ENCODE measurements around the gene TIMP3.

The TIMP3 gene

DNA sequence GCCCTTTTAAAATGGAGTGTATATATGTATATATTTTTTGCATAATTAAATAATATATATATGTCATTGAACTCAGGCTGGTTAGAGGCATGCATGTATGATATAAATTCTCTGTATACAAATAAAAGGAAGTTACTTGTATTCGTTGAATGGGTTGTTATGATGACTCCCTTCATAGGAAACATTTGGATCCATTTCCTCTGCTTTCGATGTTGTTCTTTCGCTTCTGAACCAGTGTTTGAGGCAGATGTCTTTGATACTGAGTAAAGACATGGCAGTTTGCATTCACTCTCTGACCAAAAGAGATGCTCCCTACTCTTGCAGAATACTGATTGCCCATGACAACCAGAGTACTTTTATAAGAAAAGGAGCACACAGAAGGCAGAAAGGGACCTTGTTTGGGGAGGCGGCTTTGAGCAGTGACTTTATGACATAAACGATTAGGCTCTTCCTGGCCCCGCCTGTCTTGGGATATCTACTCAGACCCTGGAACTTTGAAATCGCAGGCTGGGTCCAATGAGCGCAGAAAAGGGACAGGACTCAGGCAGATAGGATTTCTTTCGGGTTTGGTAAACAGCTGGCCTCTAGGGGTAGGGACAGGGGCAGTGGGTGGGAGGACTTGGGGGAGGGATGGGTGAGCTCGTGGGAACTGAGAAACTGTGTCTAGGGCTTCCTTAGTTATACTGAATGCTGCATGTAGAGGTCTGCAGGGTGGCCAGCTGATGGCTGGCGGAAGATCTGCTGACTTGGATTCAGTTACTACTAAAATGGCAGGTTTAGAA is 23.2 kb downstream of the TIMP3 start:
- no peak overlapping the region for H3K27ac ChIP-seq
- CTCF ChIA-PET = no interaction called here
- TF ChIP-seq, protein P1, sequence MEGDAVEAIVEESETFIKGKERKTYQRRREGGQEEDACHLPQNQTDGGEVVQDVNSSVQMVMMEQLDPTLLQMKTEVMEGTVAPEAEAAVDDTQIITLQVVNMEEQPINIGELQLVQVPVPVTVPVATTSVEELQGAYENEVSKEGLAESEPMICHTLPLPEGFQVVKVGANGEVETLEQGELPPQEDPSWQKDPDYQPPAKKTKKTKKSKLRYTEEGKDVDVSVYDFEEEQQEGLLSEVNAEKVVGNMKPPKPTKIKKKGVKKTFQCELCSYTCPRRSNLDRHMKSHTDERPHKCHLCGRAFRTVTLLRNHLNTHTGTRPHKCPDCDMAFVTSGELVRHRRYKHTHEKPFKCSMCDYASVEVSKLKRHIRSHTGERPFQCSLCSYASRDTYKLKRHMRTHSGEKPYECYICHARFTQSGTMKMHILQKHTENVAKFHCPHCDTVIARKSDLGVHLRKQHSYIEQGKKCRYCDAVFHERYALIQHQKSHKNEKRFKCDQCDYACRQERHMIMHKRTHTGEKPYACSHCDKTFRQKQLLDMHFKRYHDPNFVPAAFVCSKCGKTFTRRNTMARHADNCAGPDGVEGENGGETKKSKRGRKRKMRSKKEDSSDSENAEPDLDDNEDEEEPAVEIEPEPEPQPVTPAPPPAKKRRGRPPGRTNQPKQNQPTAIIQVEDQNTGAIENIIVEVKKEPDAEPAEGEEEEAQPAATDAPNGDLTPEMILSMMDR (conservative IDR thresholded peaks at IDR 0.05; ENCODE audit: low read depth) = no peak
- POLR2A ChIA-PET (ENCODE audit: low non-redundant PET) = no interaction called here
- no peak for DNase-seq (ENCODE audit: low spot score)

DNA sequence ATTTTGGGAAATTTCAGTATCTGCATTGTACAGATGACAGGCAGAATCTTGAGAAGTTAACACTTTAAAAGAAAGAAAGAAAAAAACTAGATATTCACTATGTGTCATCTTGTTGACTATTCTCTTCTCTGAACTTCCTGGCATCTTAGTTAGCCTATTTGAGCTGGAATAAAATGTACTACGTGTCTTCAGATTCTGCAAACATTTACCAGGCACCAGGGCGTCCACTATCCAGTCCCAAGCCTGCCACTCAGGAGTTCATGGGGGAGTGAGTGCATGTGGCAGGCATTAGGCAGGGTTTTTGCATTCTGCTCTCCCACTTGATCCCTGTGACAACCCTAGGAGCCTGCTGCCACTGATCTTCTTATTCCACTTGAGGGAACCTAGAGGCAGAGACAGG is 25.0 kb downstream of the TIMP3 start:
- H3K27ac ChIP-seq = peak overlapping the region; percentile 71
- ChIA-PET CTCF (no interaction called here), POLR2A (ENCODE audit: low non-redundant PET) (interaction anchor here (0.6 kb wide), 1 partner anchor 62 kb away, joined by 3 read pairs; no protein-coding TSS in a partner anchor)
- DNase-seq (ENCODE audit: low spot score) = no peak
- TF ChIP-seq, protein P1 (conservative IDR thresholded peaks at IDR 0.05; ENCODE audit: low read depth) = no peak

GRCh38 chr22:32827049-32827602 is 25.6 kb downstream of the TIMP3 start:
- H3K27ac ChIP-seq = peak overlapping the region; percentile 71
- no peak for DNase-seq (ENCODE audit: low spot score)
- ChIA-PET POLR2A (ENCODE audit: low non-redundant PET) (interaction anchor here (0.6 kb wide), 1 partner anchor 62 kb away, joined by 3 read pairs; no protein-coding TSS in a partner anchor), CTCF (interaction anchor here (0.6 kb wide), 1 partner anchor 861 kb away, joined by 4 read pairs; no protein-coding TSS in a partner anchor)
- TF ChIP-seq, protein P1 (conservative IDR thresholded peaks at IDR 0.05; ENCODE audit: low read depth) = no peak

- no peak for DNase-seq (ENCODE audit: low spot score)
- ChIA-PET POLR2A (ENCODE audit: low non-redundant PET) (no interaction called here), CTCF (interaction anchor here (0.6 kb wide), 1 partner anchor 14 kb away, joined by 4 read pairs; no protein-coding TSS in a partner anchor)
- TF ChIP-seq, protein P1 (conservative IDR thresholded peaks at IDR 0.05; ENCODE audit: low read depth) = no peak
- H3K27ac ChIP-seq = no peak overlapping the region
Observed at GRCh38 chr22:32828150-32828549, 26.6 kb downstream of the TIMP3 start.

- TF ChIP-seq, protein P1 (conservative IDR thresholded peaks at IDR 0.05; ENCODE audit: low read depth) = no peak
- ChIA-PET POLR2A (ENCODE audit: low non-redundant PET) (no interaction called here), CTCF (no interaction called here)
- DNase-seq (ENCODE audit: low spot score) = no peak
- no peak overlapping the region for H3K27ac ChIP-seq
Observed at GRCh38 chr22:32828561-32828960, 27.1 kb downstream of the TIMP3 start.

GRCh38 chr22:32829451-32829851 is 27.9 kb downstream of the TIMP3 start:
- ChIA-PET CTCF (interaction anchor here (0.7 kb wide), 1 partner anchor 18 kb away, joined by 3 read pairs; no protein-coding TSS in a partner anchor), POLR2A (ENCODE audit: low non-redundant PET) (no interaction called here)
- TF ChIP-seq, protein P1 (conservative IDR thresholded peaks at IDR 0.05; ENCODE audit: low read depth) = no peak
- DNase-seq (ENCODE audit: low spot score) = no peak
- H3K27ac ChIP-seq = 0 out of 2 replicates have a peak overlapping the region, but pooled peaks have one; percentile 6
